ENCODE measurements around the gene CDT1. TPM values are rescaled to one million over a fixed set of nuclear protein-coding genes. Genes with fewer than 3 reads are reported as not detected.

CDT1 gene
- total and polyA plus RNA-seq, 7 experiments from 2014 or later: 0.09 to 79.2 (median 0.67) TPM; not detected in 1

DNA sequence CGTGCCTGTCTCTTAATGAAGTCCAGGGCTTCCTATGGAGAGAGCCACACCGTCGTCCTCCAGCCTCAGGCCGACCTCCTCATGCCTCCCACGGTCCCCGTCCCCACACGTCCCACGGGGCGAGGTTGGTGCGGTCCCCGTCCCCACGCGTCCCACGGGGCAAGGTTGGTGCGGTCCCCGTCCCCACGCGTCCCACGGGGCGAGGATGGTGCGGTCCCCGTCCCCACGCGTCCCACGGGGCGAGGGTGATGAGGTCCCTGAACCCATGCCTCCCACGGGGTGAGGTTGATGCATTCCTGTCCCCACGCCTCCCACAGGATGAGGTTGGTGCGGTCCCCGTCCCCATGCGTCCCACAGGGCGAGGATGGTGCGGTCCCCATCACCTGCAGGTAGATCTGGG is 32.2 kb downstream of the CDT1 start:
- no peak for ATAC-seq
- H3K36me3 Mint-ChIP-seq: peaks cover 0 to 8% (median 0%) of the 10 kb centered on the region in 5 donors
- H3K4me3 Mint-ChIP-seq: no peak overlapping the region
- CTCF ChIA-PET: no interaction called here
- Histone ChIP-seq H3K4me3 (ENCODE audit: low read length) (no peak overlapping the region), H3K4me1 (ENCODE audit: control insufficient read depth in 2 of 2, insufficient read depth in 2 of 2, low read length in 2 of 2) (no peaks in the 10 kb centered on the region), H3K27me3 (ENCODE audit: control insufficient read depth in 2 of 2, insufficient read depth in 2 of 2, low read length in 2 of 2) (no peaks in the 10 kb centered on the region), H3K36me3 (ENCODE audit: control insufficient read depth in 2 of 3, insufficient read depth in 3 of 3, low read length in 3 of 3) (peaks cover 0 to 33% (median 0%) of the 10 kb centered on the region in 3 experiments), H3K27ac (ENCODE audit: low read depth, low read length) (no peak overlapping the region), H3K9me3 (ENCODE audit: control insufficient read depth in 2 of 3, low read length in 3 of 3) (no peaks in the 10 kb centered on the region)
- H3K27ac Mint-ChIP-seq: no peak overlapping the region
- DNase-seq: no peak
- POLR2A ChIA-PET: no interaction called here
- intact Hi-C loops (cut with micrococcal nuclease): no loop called here
- no peaks in the 10 kb centered on the region for H3K27me3 Mint-ChIP-seq
- H3K9me3 Mint-ChIP-seq: no peaks in the 10 kb centered on the region
- no peaks in the 10 kb centered on the region for H3K4me1 Mint-ChIP-seq

DNA sequence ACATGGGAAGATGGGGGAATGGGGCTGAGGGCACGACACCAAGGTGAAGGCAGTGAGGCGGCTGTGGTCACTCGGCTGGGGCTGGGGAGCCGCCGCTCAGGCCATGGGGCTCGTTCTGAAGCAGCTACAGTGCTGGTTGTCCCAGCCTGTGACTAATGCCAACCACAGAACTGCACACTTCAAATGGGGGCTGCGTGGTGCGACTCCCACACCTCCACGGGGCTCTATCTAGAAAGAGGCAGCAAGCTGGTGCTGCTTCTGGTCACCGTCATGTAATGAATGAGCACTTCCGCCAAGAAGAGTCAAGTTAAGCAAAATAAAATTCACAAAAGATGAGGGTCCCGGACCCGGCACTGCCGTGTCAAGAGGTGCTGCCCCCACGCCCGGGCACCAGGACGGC is 33.2 kb downstream of the CDT1 start:
- Mint-ChIP-seq H3K4me1 (no peaks in the 10 kb centered on the region), H3K36me3 (peaks cover 0 to 8% (median 0%) of the 10 kb centered on the region in 5 donors), H3K27me3 (no peaks in the 10 kb centered on the region), H3K27ac (no peak overlapping the region), H3K4me3 (no peak overlapping the region), H3K9me3 (no peaks in the 10 kb centered on the region)
- POLR2A ChIA-PET: no interaction called here
- CTCF ChIA-PET: no interaction called here
- Histone ChIP-seq H3K36me3 (ENCODE audit: control insufficient read depth in 2 of 3, insufficient read depth in 3 of 3, low read length in 3 of 3) (peaks cover 0 to 40% (median 0%) of the 10 kb centered on the region in 3 experiments), H3K4me1 (ENCODE audit: control insufficient read depth in 2 of 2, insufficient read depth in 2 of 2, low read length in 2 of 2) (no peaks in the 10 kb centered on the region), H3K27ac (ENCODE audit: low read depth, low read length) (no peak overlapping the region), H3K27me3 (ENCODE audit: control insufficient read depth in 2 of 2, insufficient read depth in 2 of 2, low read length in 2 of 2) (no peaks in the 10 kb centered on the region), H3K4me3 (ENCODE audit: low read length) (no peak overlapping the region), H3K9me3 (ENCODE audit: control insufficient read depth in 2 of 3, low read length in 3 of 3) (no peaks in the 10 kb centered on the region)
- ATAC-seq: no peak
- intact Hi-C loops (cut with micrococcal nuclease): no loop called here
- DNase-seq: no peak

DNA sequence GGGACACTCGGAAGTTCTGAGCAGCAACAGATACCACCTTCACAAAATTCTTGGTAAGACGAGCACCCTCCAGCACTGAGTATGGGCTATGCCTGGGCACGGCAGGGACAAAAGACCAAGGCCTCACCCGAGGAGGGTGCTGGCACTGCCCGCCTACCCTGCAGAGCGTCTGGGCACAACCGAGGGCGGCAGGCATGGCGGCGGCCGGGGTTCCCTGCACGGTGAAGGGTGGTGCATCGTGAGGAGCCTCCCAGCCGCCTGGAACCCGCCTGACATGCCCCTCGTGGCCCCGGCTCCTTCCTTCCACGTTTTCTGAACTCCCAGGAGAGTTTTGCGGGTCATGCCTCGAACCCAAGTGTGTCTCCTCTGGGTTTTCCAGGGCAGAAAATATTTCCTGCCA is 34.2 kb downstream of the CDT1 start:
- intact Hi-C loops (cut with micrococcal nuclease): no loop called here
- ChIA-PET POLR2A (no interaction called here), CTCF (no interaction called here)
- Mint-ChIP-seq H3K27me3 (no peaks in the 10 kb centered on the region), H3K36me3 (peaks cover 0 to 8% (median 0%) of the 10 kb centered on the region in 5 donors), H3K4me1 (no peaks in the 10 kb centered on the region), H3K27ac (no peak overlapping the region), H3K9me3 (no peaks in the 10 kb centered on the region), H3K4me3 (no peak overlapping the region)
- ATAC-seq (no peak), DNase-seq (no peak)
- Histone ChIP-seq H3K27me3 (ENCODE audit: control insufficient read depth in 2 of 2, insufficient read depth in 2 of 2, low read length in 2 of 2) (no peaks in the 10 kb centered on the region), H3K36me3 (ENCODE audit: control insufficient read depth in 2 of 3, insufficient read depth in 3 of 3, low read length in 3 of 3) (peaks cover 0 to 51% (median 0%) of the 10 kb centered on the region in 3 experiments), H3K27ac (ENCODE audit: low read depth, low read length) (no peak overlapping the region), H3K4me3 (ENCODE audit: low read length) (no peak overlapping the region), H3K4me1 (ENCODE audit: control insufficient read depth in 2 of 2, insufficient read depth in 2 of 2, low read length in 2 of 2) (no peaks in the 10 kb centered on the region), H3K9me3 (ENCODE audit: control insufficient read depth in 2 of 3, low read length in 3 of 3) (no peaks in the 10 kb centered on the region)

DNA sequence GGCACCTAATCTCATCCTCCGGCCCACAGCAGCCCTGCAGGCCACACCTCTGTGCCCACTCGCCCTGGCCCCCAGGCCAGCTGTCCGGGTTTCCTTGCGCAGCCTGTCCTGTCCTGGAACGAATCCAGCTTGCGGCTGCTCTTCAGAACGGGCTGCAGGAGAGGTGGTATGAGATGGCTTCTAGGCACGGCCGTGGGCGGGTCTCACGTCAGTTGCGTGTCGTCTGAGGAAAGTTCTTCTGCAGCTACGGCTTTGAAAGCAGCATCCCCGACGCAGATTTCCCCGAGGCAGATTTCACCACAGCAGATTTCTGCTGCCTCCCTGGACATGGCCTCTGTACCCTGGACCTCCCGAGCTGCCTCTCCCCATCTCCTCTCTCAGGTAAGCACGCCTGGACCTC is 35.0 kb downstream of the CDT1 start:
- H3K4me3 ChIP-seq (ENCODE audit: low read length): no peak overlapping the region
- H3K27me3 ChIP-seq (ENCODE audit: control insufficient read depth in 2 of 2, insufficient read depth in 2 of 2, low read length in 2 of 2): no peaks in the 10 kb centered on the region
- Mint-ChIP-seq H3K4me3 (no peak overlapping the region), H3K9me3 (no peaks in the 10 kb centered on the region), H3K36me3 (peaks cover 0 to 13% (median 0%) of the 10 kb centered on the region in 5 donors), H3K4me1 (no peaks in the 10 kb centered on the region), H3K27ac (no peak overlapping the region), H3K27me3 (no peaks in the 10 kb centered on the region)
- H3K36me3 ChIP-seq (ENCODE audit: control insufficient read depth in 2 of 3, insufficient read depth in 3 of 3, low read length in 3 of 3): peaks cover 0 to 58% (median 0%) of the 10 kb centered on the region in 3 experiments
- no peak for DNase-seq
- no peak for ATAC-seq
- ChIA-PET CTCF (no interaction called here), POLR2A (no interaction called here)
- no peaks in the 10 kb centered on the region for H3K9me3 ChIP-seq (ENCODE audit: control insufficient read depth in 2 of 3, low read length in 3 of 3)
- H3K4me1 ChIP-seq (ENCODE audit: control insufficient read depth in 2 of 2, insufficient read depth in 2 of 2, low read length in 2 of 2): no peaks in the 10 kb centered on the region
- H3K27ac ChIP-seq (ENCODE audit: low read depth, low read length): no peak overlapping the region
- intact Hi-C loops (cut with micrococcal nuclease): no loop called here

DNA sequence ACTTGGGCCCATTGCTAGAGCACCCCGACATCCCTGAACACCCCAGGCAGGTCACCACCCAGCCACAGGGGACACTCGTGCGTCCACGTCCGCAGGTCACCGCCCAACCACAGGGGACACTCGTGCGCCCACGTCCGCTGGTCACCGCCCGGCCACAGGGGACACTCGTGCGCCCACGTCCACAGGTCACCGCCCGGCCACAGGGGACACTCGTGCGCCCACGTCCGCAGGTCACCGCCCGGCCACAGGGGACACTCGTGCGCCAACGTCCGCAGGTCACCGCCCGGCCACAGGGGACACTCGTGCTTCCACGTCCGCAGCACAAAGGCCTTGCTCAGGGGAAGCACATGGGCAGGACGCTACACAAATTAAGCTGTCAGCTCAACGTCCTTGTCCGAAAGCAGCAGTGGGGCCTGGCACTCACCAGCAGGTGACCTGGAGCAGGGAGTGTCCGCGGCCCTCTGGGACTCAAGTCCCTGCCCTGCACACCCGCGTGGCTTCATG is 35.5 kb downstream of the CDT1 start:
- ChIA-PET CTCF (no interaction called here), POLR2A (no interaction called here)
- Mint-ChIP-seq H3K27ac (no peak overlapping the region), H3K4me3 (no peak overlapping the region), H3K36me3 (peaks cover 0 to 13% (median 0%) of the 10 kb centered on the region in 5 donors), H3K27me3 (no peaks in the 10 kb centered on the region), H3K4me1 (peaks cover 0 to 1% (median 0%) of the 10 kb centered on the region in 7 donors), H3K9me3 (no peaks in the 10 kb centered on the region)
- DNase-seq (no peak), ATAC-seq (no peak)
- H3K36me3 ChIP-seq (ENCODE audit: control insufficient read depth in 2 of 3, insufficient read depth in 3 of 3, low read length in 3 of 3): peaks cover 0 to 59% (median 0%) of the 10 kb centered on the region in 3 experiments
- H3K9me3 ChIP-seq (ENCODE audit: control insufficient read depth in 2 of 3, low read length in 3 of 3): no peaks in the 10 kb centered on the region
- intact Hi-C loops (cut with micrococcal nuclease): no loop called here
- H3K27ac ChIP-seq (ENCODE audit: low read depth, low read length): no peak overlapping the region
- no peaks in the 10 kb centered on the region for H3K27me3 ChIP-seq (ENCODE audit: control insufficient read depth in 2 of 2, insufficient read depth in 2 of 2, low read length in 2 of 2)
- no peaks in the 10 kb centered on the region for H3K4me1 ChIP-seq (ENCODE audit: control insufficient read depth in 2 of 2, insufficient read depth in 2 of 2, low read length in 2 of 2)
- no peak overlapping the region for H3K4me3 ChIP-seq (ENCODE audit: low read length)

DNA sequence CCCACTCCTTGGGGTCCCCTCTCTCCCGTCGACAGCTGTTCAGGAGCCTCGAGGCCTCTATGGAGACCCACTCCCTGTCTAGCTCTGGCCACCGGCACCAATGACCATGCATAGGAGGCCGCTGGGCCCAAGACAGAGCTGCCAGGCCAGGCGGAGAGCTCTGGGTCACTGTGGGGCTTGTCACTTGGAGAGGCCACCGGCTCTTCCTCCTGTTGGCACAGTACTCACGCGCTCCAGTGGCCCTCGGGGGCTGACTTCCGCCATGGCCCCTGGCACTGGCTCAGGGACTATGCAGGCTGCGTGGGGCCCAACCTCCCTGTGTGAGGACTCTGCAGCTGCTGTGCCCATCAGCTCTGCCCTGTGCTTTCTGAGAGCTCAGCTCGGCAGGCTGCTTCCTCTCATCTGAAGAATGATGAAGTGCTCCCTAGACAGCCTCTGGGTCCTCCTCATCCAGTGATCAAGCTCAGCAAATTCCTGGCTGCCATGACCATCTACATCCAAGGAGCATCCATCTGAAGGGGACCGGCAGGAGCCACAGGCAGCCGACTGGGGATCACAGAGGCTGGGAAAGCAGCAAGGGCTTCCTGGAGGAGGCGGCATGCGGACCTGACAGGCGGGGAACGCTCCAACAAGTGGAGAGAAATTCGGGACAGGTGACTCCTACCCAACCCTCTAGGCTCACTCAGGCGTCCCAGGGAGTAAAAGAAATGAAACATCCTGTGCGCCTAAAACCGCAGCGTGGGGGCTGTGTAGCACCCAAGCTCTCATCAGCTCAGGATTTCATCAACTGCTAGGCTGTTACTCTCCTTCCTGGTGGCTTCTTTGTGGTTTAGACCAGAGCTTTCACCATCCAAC is 36.4 kb downstream of the CDT1 start:
- no peak overlapping the region for H3K4me3 ChIP-seq (ENCODE audit: low read length)
- DNase-seq (no peak), ATAC-seq (peak; percentile 40)
- H3K4me3 Mint-ChIP-seq: no peak overlapping the region
- intact Hi-C loops (cut with micrococcal nuclease): no loop called here
- no peaks in the 10 kb centered on the region for H3K9me3 Mint-ChIP-seq
- H3K27me3 Mint-ChIP-seq: no peaks in the 10 kb centered on the region
- CTCF ChIA-PET: no interaction called here
- no peaks in the 10 kb centered on the region for H3K27me3 ChIP-seq (ENCODE audit: control insufficient read depth in 2 of 2, insufficient read depth in 2 of 2, low read length in 2 of 2)
- H3K9me3 ChIP-seq (ENCODE audit: control insufficient read depth in 2 of 3, low read length in 3 of 3): no peaks in the 10 kb centered on the region
- POLR2A ChIA-PET: no interaction called here
- H3K27ac Mint-ChIP-seq: no peak overlapping the region
- peaks cover 0 to 56% (median 0%) of the 10 kb centered on the region in 3 experiments for H3K36me3 ChIP-seq (ENCODE audit: control insufficient read depth in 2 of 3, insufficient read depth in 3 of 3, low read length in 3 of 3)
- H3K4me1 ChIP-seq (ENCODE audit: control insufficient read depth in 2 of 2, insufficient read depth in 2 of 2, low read length in 2 of 2): no peaks in the 10 kb centered on the region
- no peak overlapping the region for H3K27ac ChIP-seq (ENCODE audit: low read depth, low read length)
- H3K36me3 Mint-ChIP-seq: peaks cover 0 to 11% (median 0%) of the 10 kb centered on the region in 5 donors
- peaks cover 0 to 1% (median 0%) of the 10 kb centered on the region in 7 donors for H3K4me1 Mint-ChIP-seq
